Mesodermal cell (in vitro differentiated cells): ENCODE data around the gene ZNF860. TPM values are rescaled to one million over a fixed set of nuclear protein-coding genes. Genes with fewer than 3 reads are reported as not detected.

Experiments
- H3K27ac ChIP-seq: 2 replicates; pipeline ENCODE4 v1.7.0; 2013; ENCODE audit warnings: mild to moderate bottlenecking, low read depth, low read length, moderate library complexity; ENCODE audit not compliant: severe bottlenecking
- H3K36me3 ChIP-seq: 2 replicates; pipeline ENCODE4 v1.7.1; 2013; ENCODE audit warnings: mild to moderate bottlenecking, low read length, moderate library complexity; ENCODE audit not compliant: control insufficient read depth, insufficient read depth
- H3K4me1 ChIP-seq: one replicate; pipeline ENCODE4 v1.7.1; 2013; ENCODE audit warnings: mild to moderate bottlenecking, low read length; ENCODE audit not compliant: insufficient read depth, control insufficient read depth, poor library complexity, severe bottlenecking
- H3K4me3 ChIP-seq: 2 replicates; pipeline ENCODE4 v1.7.0; 2013; ENCODE audit warnings: low read length, control low read depth, mild to moderate bottlenecking; ENCODE audit not compliant: insufficient read depth, poor library complexity, severe bottlenecking; ENCODE audit errors: extremely low read depth
- H3K9me3 ChIP-seq: 2 replicates; pipeline ENCODE4 v1.7.1; 2013; ENCODE audit warnings: mild to moderate bottlenecking, low read length, moderate library complexity; ENCODE audit not compliant: control insufficient read depth
- WGBS, 2 experiments: methylation state at CpG; one replicate each; pipeline ENCODE4 v1.1.5; 2013; ENCODE audit warnings: missing lambda C conversion rate in 2 of 2; ENCODE audit not compliant: insufficient coverage in 2 of 2; 5-methylcytosine and 5-hydroxymethylcytosine counted together
- polyA plus RNA-seq, 2 experiments: library from polyadenylated mRNA; stranded (reverse); fragments of 50-300 nt; gene quantifications; one replicate each; pipeline ENCODE4 v1.2.3, GENCODE V29; 2013

Gene ZNF860
- polyA plus RNA-seq (2013, experiment 1 of 2) = 0.33 TPM
- polyA plus RNA-seq (2013, experiment 2 of 2) = 0.20 TPM

DNA sequence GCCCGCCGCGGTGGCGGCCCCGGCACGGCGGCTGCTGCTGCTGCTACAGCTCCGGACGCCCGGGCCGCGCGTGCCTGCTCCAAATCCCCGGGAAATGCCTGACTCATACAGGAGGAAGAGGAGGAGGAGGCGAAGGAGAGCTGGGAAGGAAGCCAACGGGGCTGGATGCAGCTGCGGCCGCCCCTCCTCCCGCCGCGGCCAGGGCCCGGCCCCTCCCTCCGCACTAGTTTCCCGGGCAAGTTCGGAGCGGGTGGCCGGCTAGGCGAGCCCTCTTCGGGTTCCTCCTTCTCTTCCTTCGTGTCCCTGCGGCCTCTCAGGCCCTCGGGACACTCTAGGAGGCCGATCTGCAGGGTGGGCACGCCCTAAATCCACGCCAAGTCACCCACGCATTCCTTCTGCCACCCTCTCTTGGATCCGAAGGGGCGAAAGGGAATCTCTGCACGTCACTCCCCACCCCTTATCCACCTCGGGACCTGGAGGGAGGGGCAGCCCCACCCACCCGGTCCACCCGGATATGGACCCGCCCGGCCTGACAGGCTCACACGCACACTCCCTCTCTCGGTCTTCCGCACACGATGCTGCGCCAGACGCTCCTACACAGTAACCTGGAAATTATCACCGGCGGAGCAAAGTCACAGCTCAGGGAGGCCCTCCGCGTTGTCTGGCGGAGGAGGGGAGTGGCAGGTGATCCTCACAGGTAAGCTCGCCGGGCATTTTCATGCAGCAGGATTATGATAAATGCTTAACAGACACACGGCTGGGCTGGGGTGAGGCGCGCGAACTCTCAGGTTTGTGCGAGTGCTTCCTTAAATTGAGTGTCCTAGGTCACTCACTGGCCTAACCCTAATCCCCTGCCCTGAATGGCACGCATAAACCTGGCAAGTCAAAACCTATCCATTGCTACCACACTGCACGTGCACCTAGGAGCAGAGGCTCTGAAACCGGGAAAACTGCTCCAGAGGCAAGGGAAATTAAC, at the start of gene ZNF860, which contains the start of gene OSBPL10:
Gene ZNF860 (plus strand): TSS at position 545 of the 976 bp plus-strand sequence. CDS start 7,330 bp downstream, outside the sequence.
Gene OSBPL10 (minus strand): TSS at position 57 of the 976 bp plus-strand sequence. CDS start 83 bp downstream, outside the sequence.
- Histone ChIP-seq H3K4me1 (peaks cover 9% of the 10 kb centered on the region), H3K4me3 (peak within 1 kb of the TSS; percentile 79), H3K9me3 (no peaks in the 10 kb centered on the region), H3K27ac (peak within 1 kb of the TSS; percentile 57), H3K36me3 (peaks cover 8% of the 10 kb centered on the region)
- WGBS, 2 experiments = 2 to 6% methylated on average over 37 to 50 of the region's 65 CpGs

DNA sequence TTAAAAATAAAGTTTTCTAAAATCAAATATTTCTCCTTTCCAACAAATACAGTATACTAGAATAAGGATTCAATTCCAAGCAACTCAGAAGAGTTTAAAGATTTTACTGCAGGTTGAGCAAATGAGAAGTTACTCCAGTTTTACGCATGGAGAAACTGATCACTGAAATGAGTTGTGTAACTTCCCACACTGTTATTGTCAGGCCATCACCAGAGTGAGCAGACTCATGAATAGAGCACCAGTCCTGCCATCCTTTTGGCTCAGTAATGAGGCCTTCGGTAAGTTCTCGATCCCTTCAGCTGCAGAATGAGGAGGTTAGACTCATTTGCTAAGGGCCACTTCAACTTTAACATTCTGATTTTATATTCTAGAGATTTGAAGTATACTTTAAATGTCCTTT, 48.6 kb upstream of the ZNF860 start:
- Histone ChIP-seq H3K36me3 (no peaks in the 10 kb centered on the region), H3K4me1 (peaks cover 10% of the 10 kb centered on the region), H3K9me3 (peaks cover 4% of the 10 kb centered on the region), H3K27ac (no peak overlapping the region), H3K4me3 (no peak overlapping the region)
- WGBS, 2 experiments = 86 to 89% methylated on average over 1 to 3 of the region's 3 CpGs

DNA sequence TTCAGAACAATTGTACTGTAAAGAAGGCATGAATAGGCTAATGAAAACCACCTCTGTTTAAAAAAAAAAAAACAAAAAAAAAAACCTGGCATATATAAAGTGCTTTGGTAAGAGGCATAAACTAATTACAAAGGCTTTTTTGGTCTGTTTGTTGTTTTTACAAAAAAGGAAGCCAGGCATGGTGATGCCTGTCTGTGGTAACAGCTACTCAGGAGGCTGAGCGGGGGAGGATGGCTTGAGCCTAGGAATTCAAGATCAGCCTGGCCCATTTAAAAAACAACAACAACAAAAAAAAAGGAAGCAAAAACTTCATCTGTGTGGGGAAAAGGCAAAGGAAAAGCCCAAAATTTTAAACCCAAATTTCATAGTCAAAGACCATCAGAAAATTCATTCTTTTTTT, 47.5 kb upstream of the ZNF860 start:
- WGBS, 2 experiments = no CpG with 5 or more reads among the region's 1 CpG
- no peaks in the 10 kb centered on the region for H3K36me3 ChIP-seq
- peaks cover 10% of the 10 kb centered on the region for H3K4me1 ChIP-seq
- H3K9me3 ChIP-seq = peaks cover 4% of the 10 kb centered on the region
- H3K4me3 ChIP-seq = no peak overlapping the region
- H3K27ac ChIP-seq = no peak overlapping the region

DNA sequence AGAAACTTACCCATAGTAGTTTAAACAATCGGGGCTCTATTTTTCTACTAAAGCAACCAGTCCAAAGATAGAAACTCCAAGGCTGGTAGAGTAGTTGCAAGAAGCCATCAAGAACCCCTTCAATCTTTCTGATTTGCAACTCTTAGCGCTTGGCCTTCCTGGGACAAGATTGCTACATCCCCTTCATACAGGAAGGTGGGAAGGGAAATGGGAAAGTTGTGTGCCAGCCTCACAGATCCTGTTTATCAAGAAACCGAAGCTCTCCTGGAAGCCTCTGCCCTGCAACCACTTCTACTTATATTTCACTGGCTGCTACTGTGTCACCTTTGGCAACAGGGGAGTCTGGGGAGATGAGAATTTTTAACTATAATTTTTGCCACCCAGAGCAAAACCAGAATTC, 46.7 kb upstream of the ZNF860 start:
- no peaks in the 10 kb centered on the region for H3K36me3 ChIP-seq
- H3K27ac ChIP-seq = peak overlapping the region; percentile 37
- peaks cover 10% of the 10 kb centered on the region for H3K4me1 ChIP-seq
- 100% methylated on average over 1 of the region's 3 CpGs; no CpG with 5 or more reads in 1 of the 2 experiments for WGBS, 2 experiments
- no peak overlapping the region for H3K4me3 ChIP-seq
- peaks cover 4% of the 10 kb centered on the region for H3K9me3 ChIP-seq

DNA sequence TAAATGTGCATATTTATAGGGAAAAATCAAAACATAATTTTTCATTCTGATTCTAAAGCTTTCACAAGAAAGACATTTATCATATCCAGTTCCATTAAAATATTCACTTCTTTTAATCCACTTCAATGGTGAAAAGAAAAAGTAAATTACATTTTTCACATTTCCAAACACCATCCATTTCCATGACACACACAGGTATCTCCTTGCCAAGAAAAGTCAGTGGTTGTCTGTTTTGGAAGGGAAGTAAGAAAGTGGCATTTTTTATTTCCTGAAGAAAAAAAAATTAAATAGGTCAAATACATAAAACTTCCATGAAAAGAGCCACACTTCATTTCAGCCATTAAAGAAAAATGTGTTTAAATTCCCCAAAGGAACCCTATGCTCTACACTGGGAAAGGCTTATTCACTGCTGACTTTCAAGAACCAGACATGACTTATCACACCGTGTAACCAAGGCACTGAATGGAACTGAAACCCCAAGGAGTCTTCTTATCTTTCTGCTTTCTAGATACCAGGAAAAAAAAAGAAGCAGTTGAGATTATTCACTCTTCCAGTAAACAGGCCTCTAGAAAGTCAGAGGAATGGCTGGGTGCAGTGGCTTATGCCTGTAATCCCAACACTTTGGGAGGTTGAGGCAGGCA, 45.0 kb upstream of the ZNF860 start:
- H3K4me1 ChIP-seq = peaks cover 10% of the 10 kb centered on the region
- no peak overlapping the region for H3K4me3 ChIP-seq
- H3K9me3 ChIP-seq = peaks cover 4% of the 10 kb centered on the region
- no peak overlapping the region for H3K27ac ChIP-seq
- no peaks in the 10 kb centered on the region for H3K36me3 ChIP-seq
- whole genome bisulfite sequencing, 2 experiments = 83% methylated on average over 1 of the region's 1 CpG; no CpG with 5 or more reads in 1 of the 2 experiments

DNA sequence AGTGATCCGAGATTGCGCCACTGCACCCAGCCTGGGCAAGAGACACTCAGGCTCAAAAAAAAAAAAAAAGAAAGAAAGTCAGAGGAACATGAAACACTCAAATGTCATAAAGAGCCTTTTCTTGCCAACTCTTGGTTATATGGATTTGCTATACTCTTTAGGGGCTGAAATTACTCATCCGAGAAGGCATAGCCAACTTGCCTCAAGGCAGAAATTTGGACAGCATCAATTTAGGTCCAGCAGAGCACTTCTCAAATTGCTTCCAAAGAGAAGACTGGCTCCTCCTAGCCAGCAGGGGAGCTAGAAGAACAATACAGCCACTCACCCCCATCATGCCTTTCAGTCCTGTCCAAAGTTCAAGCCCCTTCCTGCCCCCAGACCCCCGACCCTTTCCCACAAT, 44.3 kb upstream of the ZNF860 start:
- no peaks in the 10 kb centered on the region for H3K36me3 ChIP-seq
- H3K4me3 ChIP-seq = no peak overlapping the region
- WGBS, 2 experiments = 81 to 84% methylated on average over 4 of the region's 4 CpGs
- H3K9me3 ChIP-seq = peaks cover 4% of the 10 kb centered on the region
- H3K4me1 ChIP-seq = peaks cover 12% of the 10 kb centered on the region
- no peak overlapping the region for H3K27ac ChIP-seq

DNA sequence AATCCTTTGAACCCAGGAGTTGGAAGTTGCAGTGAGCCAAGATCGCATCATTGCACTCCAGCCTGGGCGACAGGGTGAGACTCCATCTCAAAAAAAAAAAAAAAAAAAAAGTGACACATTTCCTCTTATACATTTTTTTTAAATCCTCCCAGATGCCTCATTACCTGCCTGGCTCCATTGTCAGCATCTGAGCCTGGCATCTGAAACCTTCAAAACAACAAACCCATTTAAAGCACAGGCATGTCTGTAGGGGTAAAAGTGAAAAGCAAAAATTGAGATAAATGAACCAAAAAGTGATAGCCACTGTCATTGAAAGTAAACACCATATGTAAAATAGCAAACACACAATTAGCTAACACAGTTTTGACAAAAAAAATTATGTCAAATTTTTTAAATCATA, 39.1 kb upstream of the ZNF860 start:
- Histone ChIP-seq H3K4me3 (no peak overlapping the region), H3K36me3 (no peaks in the 10 kb centered on the region), H3K4me1 (peaks cover 5% of the 10 kb centered on the region), H3K9me3 (peaks cover under 1% of the 10 kb centered on the region), H3K27ac (no peak overlapping the region)
- WGBS, 2 experiments = no CpG with 5 or more reads among the region's 2 CpGs

DNA sequence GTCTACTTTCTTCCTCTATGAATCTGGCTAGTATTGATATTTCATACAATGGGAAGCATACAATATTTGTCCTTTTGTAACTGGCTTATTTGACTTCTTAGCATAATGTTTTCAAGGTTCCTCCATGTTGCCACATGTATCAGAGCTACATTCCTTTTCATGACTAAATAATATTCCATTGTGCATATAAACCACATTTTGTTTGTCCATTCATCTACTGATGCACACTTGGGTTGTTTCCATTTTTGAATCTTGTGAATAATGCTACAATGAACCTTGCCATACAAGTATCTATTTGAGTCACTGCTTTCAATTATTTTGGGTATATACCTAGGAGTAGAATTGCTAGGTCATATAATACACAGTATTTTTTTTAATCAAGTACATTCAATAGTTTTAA, 38.5 kb upstream of the ZNF860 start:
- H3K27ac ChIP-seq = no peak overlapping the region
- no peaks in the 10 kb centered on the region for H3K9me3 ChIP-seq
- no peaks in the 10 kb centered on the region for H3K36me3 ChIP-seq
- H3K4me3 ChIP-seq = no peak overlapping the region
- H3K4me1 ChIP-seq = peaks cover 5% of the 10 kb centered on the region

DNA sequence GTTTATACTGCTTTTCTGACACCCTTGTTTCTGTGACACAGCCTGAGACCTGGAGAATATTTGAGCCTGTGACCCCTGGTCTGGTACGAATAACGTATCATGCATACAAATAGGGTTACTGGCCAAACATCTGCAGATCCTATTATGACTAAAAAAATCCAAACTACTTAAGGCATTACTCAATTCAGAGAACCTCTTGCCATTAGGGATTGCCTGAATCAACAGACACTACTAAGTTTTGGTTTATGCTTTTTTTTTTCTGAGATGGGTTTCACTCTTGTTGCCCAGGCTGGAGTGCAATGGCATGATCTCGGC, 35.9 kb upstream of the ZNF860 start:
- Histone ChIP-seq H3K4me1 (peaks cover 5% of the 10 kb centered on the region), H3K4me3 (no peak overlapping the region), H3K27ac (no peak overlapping the region), H3K36me3 (no peaks in the 10 kb centered on the region), H3K9me3 (peaks cover 10% of the 10 kb centered on the region)
- WGBS, 2 experiments = 88 to 93% methylated on average over 2 to 3 of the region's 3 CpGs

DNA sequence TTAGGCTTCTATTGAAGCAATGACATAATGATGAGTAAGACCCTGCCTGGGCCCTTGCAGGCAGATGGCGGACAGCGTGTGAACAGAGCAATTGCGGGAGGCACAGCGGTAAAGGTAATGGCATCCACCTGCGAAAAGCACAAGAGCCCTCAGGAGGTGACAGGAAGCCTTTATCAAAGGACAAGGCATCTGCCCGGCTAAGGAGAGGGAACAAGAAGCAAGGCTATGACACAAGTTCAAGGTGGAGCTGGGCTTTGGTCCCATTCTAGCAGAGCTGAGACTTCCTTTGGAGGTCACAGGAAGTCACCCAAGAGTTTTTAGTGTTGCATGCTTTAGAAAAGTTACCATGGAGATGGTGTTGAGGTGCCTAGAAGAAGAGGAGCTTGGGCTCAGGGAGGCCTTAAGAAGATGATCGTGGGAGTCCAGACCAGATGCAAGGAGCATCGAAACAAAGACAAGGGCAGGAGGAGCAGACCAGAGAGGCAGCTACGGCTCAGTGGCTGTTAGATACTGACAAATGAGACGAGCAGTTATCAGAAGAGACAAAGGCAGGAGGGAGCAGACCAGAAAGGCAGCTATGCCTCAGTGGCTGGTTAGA, 35.0 kb upstream of the ZNF860 start:
- peaks cover 13% of the 10 kb centered on the region for H3K9me3 ChIP-seq
- H3K4me3 ChIP-seq = no peak overlapping the region
- H3K4me1 ChIP-seq = peaks cover 5% of the 10 kb centered on the region
- no peak overlapping the region for H3K27ac ChIP-seq
- H3K36me3 ChIP-seq = no peaks in the 10 kb centered on the region
- 96% methylated on average over 10 of the region's 10 CpGs for WGBS, 2 experiments
